ENCODE results near the gene ACOT7.

GRCh38 chr1:6300342-6301048 lies 93.1 kb downstream of the ACOT7 start:
- TF ChIP-seq POLR2AphosphoS5 (IDR thresholded peaks at IDR 0.05; ENCODE audit: low read depth) (no peak), CREB1 (CRISPR knock-in tag; IDR thresholded peaks at IDR 0.05; ENCODE audit: low read depth) (no peak), CTCF (conservative IDR thresholded peaks at IDR 0.05; ENCODE audit: low read depth in 2 of 2) (0 out of 4 replicates have a peak, but pooled peaks of 1 of the 2 experiments have one; percentile 14), EZH2phosphoT487 (IDR thresholded peaks at IDR 0.05; ENCODE audit: unreplicated experiment) (no peak), ZNF331 (CRISPR knock-in tag; IDR thresholded peaks at IDR 0.05; ENCODE audit: low read depth) (no peak), REST (IDR thresholded peaks at IDR 0.05; ENCODE audit: unreplicated experiment) (no peak)

Measured in GM23338 (cell line).